Osteoblast (primary cell): Measurements from ENCODE around the gene LCN9. TPM values are rescaled to one million over a fixed set of nuclear protein-coding genes. Genes with fewer than 3 reads are reported as not detected.

Experiments
- DNase-seq: peaks from one replicate; pipeline ENCODE4 v3.0.0; 2011; ENCODE audit warnings: low spot score, mixed read lengths; ENCODE audit not compliant: insufficient read length; ENCODE audit errors: missing footprints
- H2AFZ ChIP-seq: 2 replicates; pipeline ENCODE4 v1.6.0; 2011; ENCODE audit warnings: mild to moderate bottlenecking, low read length
- H3K27ac ChIP-seq: 2 replicates; pipeline ENCODE4 v1.5.1; 2011; ENCODE audit warnings: mild to moderate bottlenecking, low read depth, low read length, moderate library complexity
- H3K27me3 ChIP-seq: 2 replicates; pipeline ENCODE4 v1.6.0; 2012; ENCODE audit warnings: mild to moderate bottlenecking, control low read depth, inconsistent platforms, low read length, moderate library complexity; ENCODE audit not compliant: insufficient read depth
- H3K36me3 ChIP-seq: 2 replicates; pipeline ENCODE4 v1.5.1; 2011; ENCODE audit warnings: mild to moderate bottlenecking, low read length, control low read depth, moderate library complexity; ENCODE audit not compliant: insufficient read depth
- H3K4me1 ChIP-seq: 2 replicates; pipeline ENCODE4 v1.5.1; 2011; ENCODE audit warnings: mild to moderate bottlenecking, low read length, control low read depth, moderate library complexity; ENCODE audit not compliant: insufficient read depth
- H3K4me2 ChIP-seq: 2 replicates; pipeline ENCODE4 v1.6.0; 2011; ENCODE audit warnings: mild to moderate bottlenecking, low read length; ENCODE audit not compliant: insufficient read depth
- H3K4me3 ChIP-seq: fragments of 200-600 bp; sonication (generic); 3 replicates; pipeline ENCODE4 v1.5.1; 2012; ENCODE audit warnings: mild to moderate bottlenecking, low read length, inconsistent platforms; ENCODE audit not compliant: insufficient read depth
- H3K79me2 ChIP-seq: 2 replicates; pipeline ENCODE4 v1.6.0; 2012; ENCODE audit warnings: mild to moderate bottlenecking, low read length, control low read depth, inconsistent platforms; ENCODE audit not compliant: insufficient read depth
- H3K9me3 ChIP-seq: 2 replicates; pipeline ENCODE4 v1.5.1; 2011; ENCODE audit warnings: low read depth, low read length, control low read depth
- H4K20me1 ChIP-seq: 2 replicates; pipeline ENCODE4 v1.6.0; 2012; ENCODE audit warnings: mild to moderate bottlenecking, low read length, control low read depth; ENCODE audit not compliant: insufficient read depth
- CTCF ChIP-seq: IDR thresholded peaks from 2 replicates; pipeline ENCODE4 v1.5.1; 2011; ENCODE audit warnings: mild to moderate bottlenecking, low read depth, low read length, moderate library complexity; ENCODE audit errors: extremely low read depth
- total RNA-seq: library from RNA; depleted of rRNA; stranded (reverse); fragments of >200 nt; gene quantifications from 2 replicates; pipeline ENCODE4 v1.2.3, GENCODE V29; 2012

The LCN9 gene
- total RNA-seq, 1 donor, result not detected

DNA sequence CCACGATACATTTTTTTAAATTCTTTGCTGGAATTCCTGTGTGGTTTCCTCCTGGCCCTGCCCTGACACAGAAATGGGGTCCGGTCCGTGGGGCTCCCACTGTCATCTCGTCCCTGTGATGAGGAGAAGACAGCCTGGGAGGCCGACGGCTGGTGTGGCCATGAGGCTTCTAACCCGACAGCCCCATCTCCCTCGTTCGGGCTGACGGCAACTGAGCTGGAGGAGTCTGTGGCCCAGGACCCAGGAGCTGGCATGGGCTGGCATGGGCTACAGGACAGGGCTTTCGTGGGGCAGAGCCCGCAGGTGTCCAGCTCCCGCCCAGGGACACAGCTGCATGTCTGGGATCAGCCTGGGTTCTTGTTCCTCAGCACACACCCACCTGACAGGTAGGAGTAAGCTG is 13.8 kb downstream of the LCN9 start:
- peak; percentile 32 for DNase-seq
- H3K27ac ChIP-seq, result no peak overlapping the region
- TF ChIP-seq CTCF, result no peak
- H3K9me3 ChIP-seq, result no peaks in the 10 kb centered on the region
- H2AFZ ChIP-seq, result no peak overlapping the region
- H3K79me2 ChIP-seq, result no peaks in the 10 kb centered on the region
- no peaks in the 10 kb centered on the region for H3K4me1 ChIP-seq
- H3K27me3 ChIP-seq, result no peaks in the 10 kb centered on the region
- H3K4me2 ChIP-seq, result no peak overlapping the region
- H3K36me3 ChIP-seq, result no peaks in the 10 kb centered on the region
- no peaks in the 10 kb centered on the region for H4K20me1 ChIP-seq
- H3K4me3 ChIP-seq, result no peak overlapping the region

- TF ChIP-seq CTCF, result no peak
- Histone ChIP-seq H3K27me3 (no peaks in the 10 kb centered on the region), H3K27ac (no peak overlapping the region), H4K20me1 (no peaks in the 10 kb centered on the region), H3K4me2 (no peak overlapping the region), H3K4me3 (no peak overlapping the region), H3K9me3 (no peaks in the 10 kb centered on the region), H3K4me1 (no peaks in the 10 kb centered on the region), H3K79me2 (no peaks in the 10 kb centered on the region), H2AFZ (no peak overlapping the region), H3K36me3 (no peaks in the 10 kb centered on the region)
- DNase-seq, result peak; percentile 73
Observed at GRCh38 chr9:135677641-135678168, 14.6 kb downstream of the LCN9 start.

DNA sequence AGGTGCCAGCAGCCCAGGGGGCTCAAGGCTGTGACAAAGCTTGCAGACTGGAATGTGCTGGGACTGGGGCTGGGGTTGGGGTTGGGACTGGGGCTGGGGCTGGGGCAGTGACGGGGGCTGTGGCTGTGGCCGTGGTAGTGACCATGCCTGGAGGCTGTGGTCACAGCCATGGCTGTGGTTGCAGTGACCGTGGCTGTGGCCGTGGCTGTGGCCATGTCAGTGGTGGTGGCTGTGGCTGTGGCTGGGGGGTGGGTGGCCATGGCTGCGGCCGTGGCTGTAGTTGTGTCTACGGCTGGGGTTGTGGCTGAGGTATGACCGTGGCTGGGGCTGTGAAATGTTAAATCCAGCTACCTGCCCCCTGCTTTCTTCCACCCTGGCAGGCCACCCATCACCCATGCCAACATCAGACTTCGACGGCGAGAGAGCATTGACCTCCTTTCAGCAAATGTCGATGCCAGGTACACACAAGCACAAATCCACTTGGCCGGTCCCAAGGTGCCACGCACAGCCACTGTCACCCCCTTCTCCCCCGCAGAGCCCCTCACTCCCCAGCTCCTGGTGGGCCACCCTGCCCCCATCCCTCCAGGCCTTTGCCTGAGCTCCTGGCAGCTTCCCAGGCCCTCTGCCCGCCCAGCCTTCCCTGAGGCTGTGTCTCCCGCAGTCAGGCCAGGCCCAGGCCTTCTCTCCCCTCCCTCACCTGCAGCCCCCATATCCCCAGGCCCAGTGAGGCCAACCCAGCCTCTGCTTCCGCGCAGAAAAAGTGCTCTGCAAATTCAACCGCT is 15.3 kb downstream of the LCN9 start:
- no peaks in the 10 kb centered on the region for H3K79me2 ChIP-seq
- H3K27me3 ChIP-seq, result no peaks in the 10 kb centered on the region
- no peak for DNase-seq
- H3K36me3 ChIP-seq, result no peaks in the 10 kb centered on the region
- H3K9me3 ChIP-seq, result no peaks in the 10 kb centered on the region
- H4K20me1 ChIP-seq, result no peaks in the 10 kb centered on the region
- H3K4me3 ChIP-seq, result no peak overlapping the region
- H3K4me1 ChIP-seq, result no peaks in the 10 kb centered on the region
- no peak overlapping the region for H3K27ac ChIP-seq
- no peak for TF ChIP-seq CTCF
- no peak overlapping the region for H3K4me2 ChIP-seq
- H2AFZ ChIP-seq, result no peak overlapping the region

DNA sequence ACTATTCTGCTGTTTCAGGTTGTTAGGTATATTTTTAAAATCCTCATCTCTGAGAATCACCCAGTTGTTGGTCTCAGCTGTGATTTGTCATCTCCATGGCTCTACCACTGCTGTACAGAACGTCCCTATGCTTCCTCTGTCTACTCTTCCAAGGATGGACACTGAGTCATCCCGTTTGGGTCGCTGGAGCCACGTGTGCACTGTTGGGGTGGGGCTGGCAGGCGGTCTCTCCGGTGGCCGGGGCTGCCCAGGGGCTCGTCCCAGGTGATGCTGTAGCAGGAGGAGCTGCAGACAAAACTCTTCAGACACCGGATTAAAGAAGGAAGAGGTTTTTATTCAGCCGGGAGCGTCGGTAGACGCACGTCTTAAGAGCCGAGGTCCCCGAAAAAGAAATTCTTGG is 16.9 kb downstream of the LCN9 start:
- no peak for TF ChIP-seq CTCF
- H4K20me1 ChIP-seq, result no peaks in the 10 kb centered on the region
- no peak overlapping the region for H3K4me3 ChIP-seq
- no peaks in the 10 kb centered on the region for H3K79me2 ChIP-seq
- H3K27ac ChIP-seq, result no peak overlapping the region
- no peaks in the 10 kb centered on the region for H3K27me3 ChIP-seq
- DNase-seq, result no peak
- no peaks in the 10 kb centered on the region for H3K9me3 ChIP-seq
- no peaks in the 10 kb centered on the region for H3K36me3 ChIP-seq
- H3K4me2 ChIP-seq, result no peak overlapping the region
- no peak overlapping the region for H2AFZ ChIP-seq
- no peaks in the 10 kb centered on the region for H3K4me1 ChIP-seq
